HCT116 (cell line): ENCODE data around the gene NEO1. TPM values are rescaled to one million over a fixed set of nuclear protein-coding genes. Genes with fewer than 3 reads are reported as not detected.

ENCODE experiments used
- ATAC-seq: fragments of 200-7000 bp; cut with Tn5 transposase; 2 replicates; pipeline ENCODE4 v1.9.1; 2020; ENCODE audit warnings: mild to moderate bottlenecking, moderate library complexity
- BruUV-seq: library from RNA; stranded (reverse); fragments of 400-500 nt; replicated peaks from 2 replicates; lab custom pipeline; 2021; lab: Mats Ljungman, UMichigan
- CTCF ChIA-PET: fragments of 300-600 bp; sonication (Branson Sonifier 250); formaldehyde crosslinking; loops from one replicate; lab custom pipeline; 2021; ENCODE audit warnings: antibody characterized with exemption; lab: Charles Lee
- POLR2A ChIA-PET: fragments of 300-600, 350-600 bp; sonication (Branson Sonifier 250); formaldehyde crosslinking; loops from one replicate; lab custom pipeline; 2021; ENCODE audit warnings: antibody characterized with exemption; lab: Charles Lee
- RAD21 ChIA-PET, 2 experiments: fragments of 300-600 bp; sonication (Branson Sonifier 250); formaldehyde crosslinking; loops; one replicate each; lab custom pipeline; 2023; ENCODE audit warnings: low total read pairs in 2 of 2; ENCODE audit not compliant: uncharacterized antibody in 2 of 2, unreplicated experiment in 2 of 2, low non-redundant PET in 1 of 2; lab: Charles Lee
- DNase-seq: peaks from one replicate; pipeline ENCODE4 v3.0.0-alpha.2; 2010; ENCODE audit warnings: low read depth, low spot score
- H2AFZ ChIP-seq: fragments of 200-600 bp; shearing (Covaris generic), sonication (generic); 2 replicates; pipeline ENCODE4 v1.6.1; 2017; ENCODE audit warnings: low read depth, mixed run types, mixed read lengths, antibody characterized with exemption, low read length; ENCODE audit not compliant: poor library complexity, severe bottlenecking
- H3K27ac ChIP-seq: 2 replicates; pipeline ENCODE4 v1.5.1; 2012; ENCODE audit warnings: low read depth, low read length
- H3K27me3 ChIP-seq: fragments of 200-600 bp; sonication (generic); 2 replicates; pipeline ENCODE4 v1.6.1; 2016; ENCODE audit warnings: mixed run types, low read length, mixed read lengths; ENCODE audit not compliant: insufficient read depth
- H3K36me3 ChIP-seq, 2 experiments: fragments of 200-500 bp in 1 of 2; fragments of 200-600 bp in 1 of 2; sonication (Bioruptor generic) in 1 of 2; sonication (generic) in 1 of 2; 2 replicates each; pipeline versions ENCODE4 v1.5.1 to v1.6.1; 2014 to 2016; ENCODE audit warnings: low read length in 2 of 2, inconsistent platforms in 1 of 2, mixed read lengths in 1 of 2, mixed run types in 1 of 2; ENCODE audit not compliant: insufficient read depth in 2 of 2, control insufficient read depth in 1 of 2
- H3K4me1 ChIP-seq, 2 experiments: fragments of 200-600 bp in 1 of 2; sonication (generic) in 1 of 2; 2 replicates each; pipeline versions ENCODE4 v1.5.1 to v1.6.1; 2012 to 2017; ENCODE audit warnings: low read length in 2 of 2, inconsistent platforms in 1 of 2, mild to moderate bottlenecking in 1 of 2, mixed read lengths in 1 of 2, mixed run types in 1 of 2, moderate library complexity in 1 of 2; ENCODE audit not compliant: insufficient read depth in 2 of 2, control insufficient read depth in 1 of 2
- H3K4me2 ChIP-seq: fragments of 200-600 bp; sonication (generic); 2 replicates; pipeline ENCODE4 v1.6.1; 2017; ENCODE audit warnings: mixed run types, low read length, mixed read lengths
- H3K4me3 ChIP-seq, 2 experiments: fragments of 200-600 bp in 1 of 2; sonication (generic) in 1 of 2; replicated peaks in 1 of 2; 2 replicates each; pipeline ENCODE4 v1.5.1; 2011 to 2016; ENCODE audit warnings: low read length in 2 of 2, control low read depth in 1 of 2, low read depth in 1 of 2, mild to moderate bottlenecking in 1 of 2, mixed read lengths in 1 of 2, mixed run types in 1 of 2
- H3K79me2 ChIP-seq: fragments of 200-600 bp; sonication (generic); 2 replicates; pipeline ENCODE4 v1.6.1; 2017; ENCODE audit warnings: mild to moderate bottlenecking, mixed run types, low read length, moderate library complexity, mixed read lengths; ENCODE audit not compliant: insufficient read depth
- H3K9ac ChIP-seq: fragments of 200-600 bp; sonication (generic); 2 replicates; pipeline ENCODE4 v1.6.1; 2016; ENCODE audit warnings: low read length, mixed read lengths
- H3K9me2 ChIP-seq: fragments of 200-600 bp; sonication (generic), shearing (Covaris generic); 2 replicates; pipeline ENCODE4 v1.6.1; 2017; ENCODE audit warnings: mixed run types, mild to moderate bottlenecking, moderate library complexity; ENCODE audit not compliant: insufficient read depth
- H3K9me3 ChIP-seq, 2 experiments: fragments of 200-500 bp in 1 of 2; fragments of 200-600 bp in 1 of 2; sonication (Bioruptor generic) in 1 of 2; sonication (generic) in 1 of 2; 2 replicates each; pipeline ENCODE4 v1.6.1; 2014 to 2017; ENCODE audit warnings: low read length in 2 of 2, mixed read lengths in 2 of 2, inconsistent platforms in 1 of 2, low read depth in 1 of 2, mild to moderate bottlenecking in 1 of 2, mixed run types in 1 of 2, moderate library complexity in 1 of 2; ENCODE audit not compliant: control insufficient read depth in 1 of 2, insufficient read depth in 1 of 2
- H4K20me1 ChIP-seq: fragments of 200-600 bp; sonication (generic), shearing (Covaris generic); 2 replicates; pipeline ENCODE4 v1.6.1; 2017; ENCODE audit warnings: mixed run types, mild to moderate bottlenecking, moderate library complexity; ENCODE audit not compliant: insufficient read depth
- CBX3 ChIP-seq: IDR thresholded peaks from 2 replicates; pipeline ENCODE4 v1.6.1; 2012; ENCODE audit warnings: low read depth
- CEBPB ChIP-seq: IDR thresholded peaks from 2 replicates; pipeline ENCODE4 v1.6.1; 2012; ENCODE audit warnings: low read depth
- CTCF ChIP-seq, 3 experiments: fragments of 200-600 bp in 1 of 3; sonication (generic) in 1 of 3; IDR thresholded peaks in 2 of 3; conservative IDR thresholded peaks in 1 of 3; 2 replicates each; pipeline ENCODE4 v1.5.1; 2012 to 2017; ENCODE audit warnings: low read depth in 2 of 3, low read length in 2 of 3, antibody characterized with exemption in 1 of 3, borderline replicate concordance in 1 of 3, control low read depth in 1 of 3, mild to moderate bottlenecking in 1 of 3, mixed read lengths in 1 of 3, mixed run types in 1 of 3, moderate library complexity in 1 of 3; ENCODE audit not compliant: insufficient read depth in 1 of 3
- EGR1 ChIP-seq: IDR thresholded peaks from 2 replicates; pipeline ENCODE4 v1.6.1; 2012; ENCODE audit warnings: low read depth
- ELF1 ChIP-seq: IDR thresholded peaks from 2 replicates; pipeline ENCODE4 v1.6.1; 2012; ENCODE audit warnings: low read depth, borderline replicate concordance
- EZH2 ChIP-seq: fragments of 200-600 bp; sonication (generic); IDR thresholded peaks from 2 replicates; pipeline ENCODE4 v1.6.1; 2017; ENCODE audit warnings: antibody characterized with exemption, mixed run types
- EZH2phosphoT487 ChIP-seq: fragments of 200-600 bp; IDR thresholded peaks from 2 replicates; pipeline ENCODE4 v1.6.1; 2018; ENCODE audit warnings: antibody characterized with exemption, borderline replicate concordance
- FOSL1 ChIP-seq: IDR thresholded peaks from 2 replicates; pipeline ENCODE4 v1.6.1; 2012; ENCODE audit warnings: low read depth
- MAX ChIP-seq: IDR thresholded peaks from 2 replicates; pipeline ENCODE4 v1.6.1; 2012
- POLR2A ChIP-seq: IDR thresholded peaks from 2 replicates; pipeline ENCODE4 v1.7.0; 2011; ENCODE audit warnings: borderline replicate concordance; ENCODE audit not compliant: insufficient read depth, insufficient read length; ENCODE audit errors: extremely low read depth
- POLR2AphosphoS5 ChIP-seq: IDR thresholded peaks from 2 replicates; pipeline ENCODE4 v1.6.1; 2011; ENCODE audit warnings: mild to moderate bottlenecking, low read depth, low read length, moderate library complexity
- REST ChIP-seq: IDR thresholded peaks from 2 replicates; pipeline ENCODE4 v1.6.1; 2012; ENCODE audit warnings: low read depth
- SIN3A ChIP-seq: IDR thresholded peaks from 2 replicates; pipeline ENCODE4 v1.6.1; 2012; ENCODE audit warnings: low read depth
- SP1 ChIP-seq: IDR thresholded peaks from 2 replicates; pipeline ENCODE4 v1.6.1; 2012; ENCODE audit warnings: low read depth
- SRF ChIP-seq: IDR thresholded peaks from 2 replicates; pipeline ENCODE4 v1.6.1; 2012; ENCODE audit warnings: low read depth
- YY1 ChIP-seq: IDR thresholded peaks from 2 replicates; pipeline ENCODE4 v1.6.1; 2011; ENCODE audit warnings: low read length, low read depth, moderate library complexity, mild to moderate bottlenecking; ENCODE audit not compliant: insufficient replicate concordance; ENCODE audit errors: extremely low read depth
- ZFX ChIP-seq: fragments of 450-650 bp; IDR thresholded peaks from 2 replicates; pipeline ENCODE4 v1.6.1; 2017
- ZNF274 ChIP-seq: fragments of 200-500 bp; sonication (Bioruptor generic); IDR thresholded peaks from 2 replicates; pipeline ENCODE4 v1.6.1; 2014; ENCODE audit warnings: mild to moderate bottlenecking, low read depth, low read length, inconsistent platforms
- intact Hi-C: fragments of 100-400 bp; cut with micrococcal nuclease; formaldehyde crosslinking; loops from 2 replicates; pipeline ENCODE4 v1.10.0; 2022
- total RNA-seq: library from RNA; stranded (reverse); gene quantifications from one replicate; pipeline ENCODE4 v1.2.1, GENCODE V29; 2021; ENCODE audit not compliant: unreplicated experiment
- TF ChIP-seq, protein P1 (sequence below): IDR thresholded peaks from 2 replicates; pipeline ENCODE4 v1.6.1; 2011; ENCODE audit warnings: mild to moderate bottlenecking, low read length, moderate library complexity; ENCODE audit not compliant: insufficient replicate concordance; ENCODE audit errors: extremely low read depth
- TF ChIP-seq, protein P2 (sequence below): IDR thresholded peaks from 2 replicates; pipeline ENCODE4 v1.6.1; 2012

NEO1 gene
- total RNA-seq, 1 experiment from 2014 or later: 30.0 TPM

- H3K4me1 ChIP-seq: no peaks in the 10 kb centered on the region
- H2AFZ ChIP-seq: no peak overlapping the region
- H3K4me3 ChIP-seq: no peak overlapping the region
- no peak overlapping the region for H3K4me2 ChIP-seq
- no peaks in the 10 kb centered on the region for H4K20me1 ChIP-seq
- no peaks in the 10 kb centered on the region for H3K79me2 ChIP-seq
- ChIA-PET POLR2A (no interaction called here), RAD21 (interaction anchor here in 1 of 2 experiments (0.7 kb wide), 1 partner anchor 327 kb away, joined by 3 read pairs; no protein-coding TSS in a partner anchor), CTCF (no interaction called here)
- DNase-seq (no peak), ATAC-seq (no peak)
- BruUV-seq: no TSS peak
- intact Hi-C loops: no loop called here
- no peaks in the 10 kb centered on the region for H3K9me2 ChIP-seq
- TF ChIP-seq, protein P1, sequence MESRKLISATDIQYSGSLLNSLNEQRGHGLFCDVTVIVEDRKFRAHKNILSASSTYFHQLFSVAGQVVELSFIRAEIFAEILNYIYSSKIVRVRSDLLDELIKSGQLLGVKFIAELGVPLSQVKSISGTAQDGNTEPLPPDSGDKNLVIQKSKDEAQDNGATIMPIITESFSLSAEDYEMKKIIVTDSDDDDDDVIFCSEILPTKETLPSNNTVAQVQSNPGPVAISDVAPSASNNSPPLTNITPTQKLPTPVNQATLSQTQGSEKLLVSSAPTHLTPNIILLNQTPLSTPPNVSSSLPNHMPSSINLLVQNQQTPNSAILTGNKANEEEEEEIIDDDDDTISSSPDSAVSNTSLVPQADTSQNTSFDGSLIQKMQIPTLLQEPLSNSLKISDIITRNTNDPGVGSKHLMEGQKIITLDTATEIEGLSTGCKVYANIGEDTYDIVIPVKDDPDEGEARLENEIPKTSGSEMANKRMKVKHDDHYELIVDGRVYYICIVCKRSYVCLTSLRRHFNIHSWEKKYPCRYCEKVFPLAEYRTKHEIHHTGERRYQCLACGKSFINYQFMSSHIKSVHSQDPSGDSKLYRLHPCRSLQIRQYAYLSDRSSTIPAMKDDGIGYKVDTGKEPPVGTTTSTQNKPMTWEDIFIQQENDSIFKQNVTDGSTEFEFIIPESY: no peak
- TF ChIP-seq EGR1: no peak
- no peak for TF ChIP-seq REST
- TF ChIP-seq CEBPB: no peak
- TF ChIP-seq MAX: no peak
- no peak for TF ChIP-seq EZH2
- no peak for TF ChIP-seq SIN3A
- TF ChIP-seq SP1: no peak
- TF ChIP-seq POLR2A: no peak
- TF ChIP-seq FOSL1: no peak
- no peak for TF ChIP-seq CTCF (IDR thresholded peaks at IDR 0.05 in 2 of 3, conservative IDR thresholded peaks at IDR 0.05 in 1 of 3; ENCODE audit: borderline replicate concordance in 1 of 3, insufficient read depth in 1 of 3, low read depth in 2 of 3, low read length in 2 of 3)
- TF ChIP-seq, protein P2, sequence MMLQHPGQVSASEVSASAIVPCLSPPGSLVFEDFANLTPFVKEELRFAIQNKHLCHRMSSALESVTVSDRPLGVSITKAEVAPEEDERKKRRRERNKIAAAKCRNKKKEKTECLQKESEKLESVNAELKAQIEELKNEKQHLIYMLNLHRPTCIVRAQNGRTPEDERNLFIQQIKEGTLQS: no peak
- no peak for TF ChIP-seq ELF1
- no peak for TF ChIP-seq ZFX
- TF ChIP-seq CBX3: no peak
- TF ChIP-seq ZNF274: no peak
- no peak for TF ChIP-seq POLR2AphosphoS5
- no peak for TF ChIP-seq EZH2phosphoT487
- no peak for TF ChIP-seq YY1
- TF ChIP-seq SRF: no peak
- H3K36me3 ChIP-seq: 0 out of 4 replicates have a peak, but pooled peaks cover 0 to 5% of the 10 kb centered on the region in 2 experiments
- H3K27me3 ChIP-seq: no peaks in the 10 kb centered on the region
- peaks cover 0 to 3% of the 10 kb centered on the region in 2 experiments; a peak in 2 of 4 replicates for H3K9me3 ChIP-seq
- H3K27ac ChIP-seq: no peak overlapping the region
- no peak overlapping the region for H3K9ac ChIP-seq
Observed at GRCh38 chr15:73168487-73168886, 116.2 kb downstream of the NEO1 start.
